ENCODE data around the gene JAK3.

The JAK3 gene

GRCh38 chr19:17863520-17864182 lies 15.9 kb upstream of the JAK3 start:
- Histone ChIP-seq H2AFZ (ENCODE audit: low read depth, low read length) (no peak overlapping the region), H3K27me3 (ENCODE audit: low read depth, low read length) (no peaks in the 10 kb centered on the region; the same call in 1 of the 2 replicates), H3K4me2 (ENCODE audit: low read length) (no peak overlapping the region), H3K27ac (ENCODE audit: low read length) (no peak overlapping the region), H3K4me1 (ENCODE audit: low read length) (peaks cover 24% of the 10 kb centered on the region), H3K9ac (ENCODE audit: low read length) (no peak overlapping the region), H3K4me3 (ENCODE audit: low read length) (no peak overlapping the region), H3K9me3 (ENCODE audit: insufficient read depth, low read length) (no peaks in the 10 kb centered on the region), H3K79me2 (ENCODE audit: low read length) (peaks cover 36% of the 10 kb centered on the region), H4K20me1 (ENCODE audit: insufficient read depth, low read length) (peaks cover 60% of the 10 kb centered on the region), H3K36me3 (replicated peaks; ENCODE audit: low read depth, low read length) (peaks cover 50% of the 10 kb centered on the region)
- TF ChIP-seq EZH2phosphoT487 (IDR thresholded peaks at IDR 0.05; ENCODE audit: low read depth), result no peak

- Histone ChIP-seq H3K79me2 (ENCODE audit: low read length) (peaks cover 36% of the 10 kb centered on the region), H3K36me3 (replicated peaks; ENCODE audit: low read depth, low read length) (peaks cover 50% of the 10 kb centered on the region), H4K20me1 (ENCODE audit: insufficient read depth, low read length) (peaks cover 60% of the 10 kb centered on the region), H3K9ac (ENCODE audit: low read length) (no peak overlapping the region), H3K4me3 (ENCODE audit: low read length) (no peak overlapping the region), H3K27ac (ENCODE audit: low read length) (peak overlapping the region; percentile 67; the same call in 1 of the 2 replicates), H3K27me3 (ENCODE audit: low read depth, low read length) (no peaks in the 10 kb centered on the region), H3K9me3 (ENCODE audit: insufficient read depth, low read length) (no peaks in the 10 kb centered on the region), H3K4me1 (ENCODE audit: low read length) (peaks cover 24% of the 10 kb centered on the region), H2AFZ (ENCODE audit: low read depth, low read length) (no peak overlapping the region), H3K4me2 (ENCODE audit: low read length) (peak overlapping the region; percentile 100; the same call in 1 of the 2 replicates)
- no peak for TF ChIP-seq EZH2phosphoT487 (IDR thresholded peaks at IDR 0.05; ENCODE audit: low read depth)
- no peak for TF ChIP-seq CTCF (IDR thresholded peaks at IDR 0.05; ENCODE audit: low read depth, low read length)
These were observed 15.1 kb upstream of the JAK3 start for GRCh38 chr19:17862711-17863519.

- H3K4me3 ChIP-seq (ENCODE audit: low read length), result peak overlapping the region; percentile 88
- no peak for TF ChIP-seq EZH2phosphoT487 (IDR thresholded peaks at IDR 0.05; ENCODE audit: low read depth)
- no peak for TF ChIP-seq CTCF (IDR thresholded peaks at IDR 0.05; ENCODE audit: low read depth, low read length)
- peaks cover 36% of the 10 kb centered on the region for H3K79me2 ChIP-seq (ENCODE audit: low read length)
- peaks cover 60% of the 10 kb centered on the region for H4K20me1 ChIP-seq (ENCODE audit: insufficient read depth, low read length)
- peaks cover 50% of the 10 kb centered on the region for H3K36me3 ChIP-seq (replicated peaks; ENCODE audit: low read depth, low read length)
- H3K27me3 ChIP-seq (ENCODE audit: low read depth, low read length), result no peaks in the 10 kb centered on the region
- H3K27ac ChIP-seq (ENCODE audit: low read length), result peak overlapping the region; percentile 67
- H2AFZ ChIP-seq (ENCODE audit: low read depth, low read length), result no peak overlapping the region
- H3K4me2 ChIP-seq (ENCODE audit: low read length), result peak overlapping the region; percentile 100
- no peaks in the 10 kb centered on the region for H3K9me3 ChIP-seq (ENCODE audit: insufficient read depth, low read length)
- peaks cover 24% of the 10 kb centered on the region for H3K4me1 ChIP-seq (ENCODE audit: low read length)
- peak overlapping the region; percentile 98 for H3K9ac ChIP-seq (ENCODE audit: low read length)
These were observed 14.0 kb upstream of the JAK3 start for GRCh38 chr19:17861542-17862402.

DNA sequence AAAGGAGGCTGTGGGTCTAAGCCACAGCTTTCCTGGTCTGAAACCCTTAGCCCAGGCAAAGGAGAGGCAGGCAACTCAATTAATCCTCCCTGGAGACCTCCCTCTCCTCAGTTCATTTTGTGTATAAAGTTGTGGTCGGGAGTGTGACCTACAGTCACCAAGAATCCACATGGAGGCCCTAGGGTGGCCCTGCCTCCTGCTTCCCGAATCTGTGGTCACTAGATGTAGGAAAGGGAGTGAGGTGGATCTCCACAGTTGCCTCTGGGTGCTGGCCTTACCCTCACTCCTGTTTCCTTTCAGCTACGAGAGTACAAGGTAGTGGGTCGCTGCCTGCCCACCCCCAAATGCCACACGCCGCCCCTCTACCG lies 13.2 kb upstream of the JAK3 start:
- no peak for TF ChIP-seq CTCF (IDR thresholded peaks at IDR 0.05; ENCODE audit: low read depth, low read length)

More for the DNA sequence above, 13.2 kb upstream of the JAK3 start:
- Histone ChIP-seq H3K9me3 (ENCODE audit: insufficient read depth, low read length) (no peaks in the 10 kb centered on the region), H3K4me1 (ENCODE audit: low read length) (peaks cover 25% of the 10 kb centered on the region), H3K36me3 (replicated peaks; ENCODE audit: low read depth, low read length) (peaks cover 50% of the 10 kb centered on the region), H3K27me3 (ENCODE audit: low read depth, low read length) (no peaks in the 10 kb centered on the region), H3K79me2 (ENCODE audit: low read length) (peaks cover 36% of the 10 kb centered on the region), H3K9ac (ENCODE audit: low read length) (peak overlapping the region; percentile 98), H3K4me3 (ENCODE audit: low read length) (peak overlapping the region; percentile 88), H4K20me1 (ENCODE audit: insufficient read depth, low read length) (peaks cover 59% of the 10 kb centered on the region), H3K27ac (ENCODE audit: low read length) (peak overlapping the region; percentile 67), H2AFZ (ENCODE audit: low read depth, low read length) (no peak overlapping the region), H3K4me2 (ENCODE audit: low read length) (peak overlapping the region; percentile 100)

All from OCI-LY3 (cell line).